Liver (tissue), 3 donors: Measurements from ENCODE around the gene TBL2.

ENCODE experiments used
- CTCF ChIP-seq: fragments of 150-350 bp; IDR thresholded peaks from 2 replicates; pipeline ENCODE4 v1.5.1; 2017; ENCODE audit warnings: improper control_type of control experiment, low read depth, low read length; ENCODE audit not compliant: missing input control
- SP1 ChIP-seq: IDR thresholded peaks from 2 replicates; pipeline ENCODE4 v1.6.1; 2018; ENCODE audit warnings: antibody characterized with exemption, mild to moderate bottlenecking
- donor health status: healthy.
- donor health status: healthy.

GRCh38 chr7:73615886-73616285 is 37.5 kb upstream of the TBL2 start:
- TF ChIP-seq CTCF: no peak
- no peak for TF ChIP-seq SP1
